ENCODE results near the gene SERTAD3.
"Not testable (repeated sequence)": the region's sequence is repeated elsewhere in the genome, so short reads cannot be mapped to it uniquely, and the experiment has no call there.

The SERTAD3 gene

DNA sequence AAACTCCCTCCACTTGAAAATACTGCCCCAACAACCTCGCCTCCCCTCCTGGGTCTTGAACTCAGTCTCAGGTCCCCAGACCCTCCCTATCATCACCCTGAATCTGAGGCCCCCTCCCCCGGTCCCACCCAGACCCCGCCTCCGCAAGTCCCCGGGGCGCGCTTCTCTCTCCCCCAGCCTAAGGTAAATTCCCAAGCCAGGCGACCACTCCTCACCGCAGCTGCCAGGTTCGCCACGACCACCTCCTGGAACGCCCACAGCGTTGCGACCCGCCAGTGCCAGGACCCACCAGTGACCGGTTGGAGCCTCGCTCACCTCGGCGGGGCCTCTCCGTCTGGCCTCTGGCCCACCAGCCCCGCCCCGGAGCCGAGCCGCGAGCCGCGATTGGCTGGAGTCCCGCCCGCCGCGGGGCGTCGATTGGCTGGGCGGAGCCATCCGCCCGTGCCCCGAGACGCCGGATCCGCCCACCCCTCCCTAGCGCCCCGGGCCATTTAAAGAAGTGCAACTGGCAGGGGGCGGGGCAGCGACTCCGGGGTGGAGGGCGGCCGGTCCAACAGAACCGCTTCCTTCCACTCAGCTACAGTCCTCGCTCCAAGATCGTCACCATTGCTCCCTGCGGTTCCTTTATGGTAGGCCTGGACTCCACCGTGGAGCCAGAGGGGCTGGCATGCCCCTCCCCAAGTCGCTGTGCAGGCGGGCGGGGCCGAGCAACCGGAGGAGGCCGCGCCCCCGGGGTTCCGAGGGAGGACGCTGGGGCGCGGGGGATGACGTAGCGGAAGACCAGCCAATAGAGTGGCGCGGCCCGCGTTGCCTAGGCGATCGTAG is at the start of gene SERTAD3:
Gene SERTAD3, minus strand, starts transcription at position 336 of the 825 bp plus-strand sequence. CDS start 2,255 bp downstream, outside the sequence.
- peak; percentile 94 for DNase-seq (ENCODE audit: low spot score)

GRCh38 chr19:40493778-40494177 is 49.6 kb upstream of the SERTAD3 start:
- no peak for DNase-seq (ENCODE audit: low spot score)

DNA sequence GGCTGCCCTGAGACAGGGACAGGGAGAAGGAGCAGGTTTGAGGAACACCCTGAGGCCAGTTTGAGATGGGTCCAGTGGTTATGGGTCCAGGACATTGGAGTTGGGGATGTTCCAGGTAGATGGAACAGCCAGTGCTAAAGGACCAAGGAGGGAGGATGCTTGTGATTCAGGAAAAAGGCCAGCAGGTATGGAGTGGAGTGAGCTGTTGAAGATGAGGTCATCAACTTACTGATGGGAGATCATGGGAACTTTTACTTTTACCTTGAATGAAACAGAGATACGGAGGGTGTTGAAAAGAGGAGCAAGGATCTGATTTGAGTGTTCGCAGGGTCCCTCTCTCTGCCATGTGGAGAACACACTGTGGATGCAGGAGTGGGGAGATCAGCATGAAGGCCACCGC is 48.1 kb upstream of the SERTAD3 start:
- DNase-seq (ENCODE audit: low spot score): no peak

GRCh38 chr19:40489882-40490230 is 45.7 kb upstream of the SERTAD3 start:
- no peak for DNase-seq (ENCODE audit: low spot score)

DNA sequence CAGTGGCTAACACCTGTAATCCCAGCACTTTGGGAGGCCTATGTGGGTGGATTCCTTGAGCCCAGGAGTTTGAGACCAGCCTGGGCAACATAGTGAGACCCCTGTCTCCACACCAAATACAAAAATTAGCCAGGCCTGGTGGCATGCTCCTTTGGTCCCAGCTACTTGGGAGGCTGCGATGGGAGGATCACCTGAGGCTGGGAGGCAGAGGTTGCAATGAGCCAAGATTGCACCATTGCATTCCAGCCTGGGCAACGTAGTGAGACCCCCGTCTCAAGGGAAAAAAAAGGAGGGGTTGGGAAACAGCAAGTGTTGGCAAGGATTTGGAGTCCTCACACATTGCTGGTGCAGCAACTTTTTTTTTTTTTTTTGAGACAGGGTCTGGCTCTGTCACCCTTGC is 41.9 kb upstream of the SERTAD3 start:
- no peak for DNase-seq (ENCODE audit: low spot score)

DNA sequence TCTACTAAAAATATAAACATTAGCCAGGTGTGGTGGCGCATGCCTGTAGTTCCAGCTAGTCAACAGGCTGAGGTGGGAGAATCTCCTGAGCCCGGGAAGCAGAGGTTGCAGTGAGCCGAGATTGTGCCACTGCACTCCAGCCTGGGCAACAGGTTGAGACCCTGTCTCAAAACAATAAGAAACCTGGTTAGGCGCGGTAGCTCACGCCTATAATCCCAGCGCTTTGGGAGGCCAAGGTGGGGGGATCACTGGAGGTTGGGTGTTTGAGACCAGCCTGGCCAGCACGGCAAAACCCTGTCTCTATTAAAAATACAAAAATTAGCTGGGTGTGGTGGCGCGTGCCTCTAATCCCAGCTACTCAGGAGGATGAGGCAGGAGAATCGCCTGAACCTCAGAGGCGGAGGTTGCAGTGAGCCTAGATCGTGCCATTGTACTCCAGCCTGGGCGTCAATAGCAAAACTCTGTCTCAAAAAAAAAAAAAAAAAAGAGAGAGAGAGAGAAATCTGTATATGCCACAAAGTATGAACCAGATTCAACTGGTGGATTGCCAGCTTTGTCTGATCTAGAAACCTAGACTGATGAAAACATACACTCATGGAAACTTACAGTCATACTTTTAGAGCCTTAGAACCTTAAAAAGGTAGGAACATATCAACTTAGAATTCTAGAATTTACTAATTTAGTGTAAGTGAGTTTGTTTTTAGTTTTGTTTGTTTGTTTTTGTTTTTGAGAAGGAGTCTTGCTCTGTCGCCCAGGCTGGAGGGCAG is 31.9 kb upstream of the SERTAD3 start:
- not testable (repeated sequence) for DNase-seq (ENCODE audit: low spot score)

DNA sequence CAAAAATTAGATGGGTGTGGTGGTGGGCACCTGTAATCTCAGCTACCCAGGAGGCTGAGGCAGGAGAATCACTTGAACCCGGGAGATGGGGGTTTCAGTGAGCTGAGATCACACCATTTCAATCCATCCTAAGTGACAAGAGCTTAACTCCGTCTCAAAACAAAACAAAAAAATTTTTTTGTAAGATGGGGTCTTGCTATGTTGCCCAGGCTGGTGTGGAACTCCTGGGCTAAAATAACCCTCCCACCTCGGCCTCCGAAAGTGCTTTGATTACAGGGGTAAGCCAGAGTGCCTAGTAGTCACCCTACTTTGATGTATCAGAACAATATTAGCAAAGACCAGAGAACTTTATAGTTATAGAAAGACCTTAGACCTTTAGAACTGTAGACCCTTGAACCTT is 30.6 kb upstream of the SERTAD3 start:
- DNase-seq (ENCODE audit: low spot score): no peak

DNA sequence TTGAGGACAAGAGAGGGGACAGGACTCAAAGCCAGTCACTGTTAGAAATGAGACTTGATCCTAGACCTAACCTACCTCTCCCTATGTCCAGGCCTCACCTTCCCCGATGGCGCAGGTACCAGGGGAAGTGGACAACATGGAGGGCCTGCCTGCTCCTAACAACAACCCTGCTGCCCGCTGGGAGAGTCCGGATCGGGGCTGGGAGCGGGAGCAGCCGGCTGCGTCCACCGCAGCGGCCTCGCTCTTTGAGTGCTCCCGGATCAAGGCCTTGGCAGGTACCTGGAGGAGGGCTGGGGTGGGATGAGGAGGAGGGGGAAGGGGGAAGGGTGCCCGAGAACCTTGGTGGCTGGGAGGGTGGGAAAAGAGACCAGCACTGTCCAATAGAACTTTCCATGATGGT is 28.4 kb upstream of the SERTAD3 start:
- no peak for DNase-seq (ENCODE audit: low spot score)

GRCh38 chr19:40471111-40471510 is 27.0 kb upstream of the SERTAD3 start:
- DNase-seq (ENCODE audit: low spot score): no peak

- no peak for DNase-seq (ENCODE audit: low spot score)
These were observed 24.9 kb upstream of the SERTAD3 start for GRCh38 chr19:40469011-40469410.

- no peak for DNase-seq (ENCODE audit: low spot score)
These were observed 23.0 kb upstream of the SERTAD3 start, which contains the start of gene SPTBN4 for GRCh38 chr19:40466985-40467734. TSS of gene SPTBN4 (plus strand) at chr19:40467001. CDS start at chr19:40472622, 5,621 bp downstream.

DNA sequence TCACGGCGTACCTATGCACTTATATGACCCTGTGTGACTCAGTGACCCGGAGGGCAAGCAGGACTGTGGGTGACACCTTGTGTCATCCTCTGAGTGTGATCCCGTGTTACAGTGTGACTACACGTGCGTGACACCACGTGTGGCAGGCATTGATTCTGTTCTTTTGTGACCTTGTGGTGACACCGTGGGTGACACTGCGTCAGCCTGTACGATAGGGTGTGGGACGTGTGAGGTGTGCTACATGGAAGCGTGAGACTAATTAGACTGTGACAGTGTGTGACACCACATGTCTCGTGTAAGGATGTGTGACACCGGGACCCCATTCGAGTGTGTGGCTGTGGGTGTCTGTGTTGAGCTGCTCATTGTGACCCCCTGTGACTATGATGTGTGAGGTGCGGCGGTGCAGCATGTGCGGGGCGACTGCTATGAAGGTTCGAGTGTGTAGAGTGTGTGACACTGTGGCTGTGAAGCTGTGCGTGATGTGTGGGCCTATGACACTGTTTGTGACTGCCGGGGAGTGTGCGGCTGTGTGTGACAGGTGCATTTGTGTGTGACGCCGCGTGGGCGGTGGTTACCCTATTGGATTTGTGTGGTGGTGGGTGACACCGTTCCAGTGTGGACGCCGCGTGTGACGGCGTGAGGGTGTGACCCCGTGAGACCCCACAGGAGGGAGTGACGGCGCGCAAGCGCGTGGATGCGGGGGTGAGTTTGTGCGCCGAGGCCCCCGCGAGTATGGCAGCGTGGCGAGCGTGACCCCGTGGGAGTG is 22.3 kb upstream of the SERTAD3 start:
- DNase-seq (ENCODE audit: low spot score): no peak

- DNase-seq (ENCODE audit: low spot score): peak; percentile 99
These were observed 21.6 kb upstream of the SERTAD3 start, which contains the start of gene BLVRB for GRCh38 chr19:40465557-40466218. TSS of gene BLVRB (minus strand) at chr19:40465745. CDS start at chr19:40465688, 57 bp downstream.

DNA sequence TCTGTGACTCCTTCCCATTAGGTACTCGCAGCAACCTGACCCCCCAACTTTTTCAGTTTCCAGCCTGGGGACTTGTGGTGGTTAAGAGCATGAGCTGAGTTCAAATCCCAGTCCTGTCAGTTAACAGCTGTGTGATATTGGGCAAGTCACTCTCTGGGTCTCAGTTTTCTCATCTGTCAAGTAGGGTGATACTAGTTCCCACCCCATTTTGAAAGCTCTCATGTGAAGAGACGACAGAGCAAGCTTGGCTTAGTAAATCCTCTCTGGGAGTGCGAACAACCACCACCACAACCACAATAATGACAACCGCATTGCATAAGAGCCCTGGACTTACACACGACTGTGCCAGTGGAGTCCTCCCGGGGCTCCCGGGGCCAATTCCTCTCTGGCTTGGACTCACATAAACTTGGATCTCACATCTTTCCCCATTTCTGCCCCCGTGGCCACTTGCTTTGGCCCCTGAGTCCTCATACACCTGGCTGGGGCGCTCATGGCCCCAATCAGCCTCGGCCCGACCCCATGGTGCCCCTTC is 21.0 kb upstream of the SERTAD3 start:
- peak; percentile 42 for DNase-seq (ENCODE audit: low spot score)

- DNase-seq (ENCODE audit: low spot score): peak; percentile 90
These were observed 20.2 kb upstream of the SERTAD3 start for GRCh38 chr19:40464059-40465024.

DNA sequence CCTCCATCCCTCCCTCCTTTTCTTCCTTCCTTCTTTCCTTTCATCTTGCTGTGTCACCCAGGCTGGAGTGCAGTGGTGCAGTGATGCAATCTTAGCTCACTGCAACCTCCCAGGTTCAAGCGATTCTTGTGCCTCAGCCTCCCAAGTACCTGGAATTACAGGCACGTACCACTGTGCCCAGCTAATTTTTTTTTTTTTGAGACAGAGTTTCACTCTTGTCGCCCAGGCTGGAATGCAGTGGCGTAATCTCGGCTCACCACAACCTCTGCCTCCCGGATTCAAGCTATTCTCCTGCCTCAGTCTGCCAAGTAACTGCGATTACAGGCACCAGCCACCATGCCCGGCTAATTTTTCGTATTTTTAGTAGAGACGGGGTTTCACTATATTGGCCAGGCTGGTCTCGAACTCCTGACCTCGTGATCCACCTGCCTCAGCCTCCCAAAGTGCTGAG is 19.5 kb upstream of the SERTAD3 start:
- not testable (repeated sequence) for DNase-seq (ENCODE audit: low spot score)

GRCh38 chr19:40461669-40462221 is 17.6 kb upstream of the SERTAD3 start:
- no peak for DNase-seq (ENCODE audit: low spot score)

DNA sequence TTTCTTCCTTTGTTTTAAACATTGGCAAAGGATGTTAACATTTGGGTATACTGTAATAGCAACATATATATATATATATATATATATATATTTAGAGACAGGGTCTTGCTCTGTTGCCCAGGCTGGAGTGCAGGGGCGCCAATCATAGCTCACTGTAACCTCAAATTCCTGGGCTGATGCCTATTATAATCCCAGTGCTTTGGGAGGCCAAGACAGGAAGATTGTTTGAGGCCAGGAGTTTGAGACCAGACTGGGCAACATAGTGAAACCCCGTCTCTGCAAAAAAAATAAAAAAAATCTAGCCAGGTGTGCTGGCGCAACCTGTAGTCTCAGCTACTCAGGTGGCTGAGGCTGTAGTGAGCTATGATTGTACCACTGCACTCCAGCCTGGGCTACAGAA is 16.1 kb upstream of the SERTAD3 start:
- no peak for DNase-seq (ENCODE audit: low spot score)

GRCh38 chr19:40458597-40458974 is 14.5 kb upstream of the SERTAD3 start:
- DNase-seq (ENCODE audit: low spot score): no peak

Measured in cerebellar cortex (tissue), 1 donor.